LoVo (cell line): ENCODE data around the gene SH3BGRL2.
A peak's percentile ranks its signal among the peaks of the same experiment; 100 is the strongest.
"Not testable (repeated sequence)": the region's sequence is repeated elsewhere in the genome, so short reads cannot be mapped to it uniquely, and the experiment has no call there.

Source experiments
- DNase-seq: peaks from one replicate; pipeline ENCODE4 v3.0.0-alpha.2; 2016; ENCODE audit warnings: low spot score

SH3BGRL2 gene

GRCh38 chr6:79649016-79649415 is 17.9 kb downstream of the SH3BGRL2 start:
- no peak for DNase-seq

- DNase-seq: no peak
Measured at GRCh38 chr6:79650950-79651349, 19.8 kb downstream of the SH3BGRL2 start.

- no peak for DNase-seq
Measured at GRCh38 chr6:79656134-79656533, 25.0 kb downstream of the SH3BGRL2 start.

DNA sequence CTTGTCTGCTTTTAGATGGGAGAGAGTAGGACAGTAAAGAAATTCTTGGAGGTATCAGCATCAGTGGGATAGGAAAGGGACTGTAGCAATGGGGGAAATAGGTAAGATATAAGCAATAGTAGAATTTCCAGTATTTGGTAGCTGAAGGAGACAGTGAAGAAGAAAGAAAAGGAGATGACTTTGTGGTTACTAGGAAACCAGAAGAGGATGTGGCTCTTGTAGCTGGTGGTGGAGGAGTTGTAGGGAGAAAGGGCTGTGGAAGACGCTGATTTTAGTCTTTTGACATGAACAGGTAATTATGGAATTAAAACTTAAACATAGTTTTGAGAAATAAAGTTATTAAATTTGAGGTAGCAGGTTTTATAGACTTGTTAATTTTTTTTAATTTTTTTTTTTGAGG is 26.1 kb downstream of the SH3BGRL2 start:
- DNase-seq: no peak

DNA sequence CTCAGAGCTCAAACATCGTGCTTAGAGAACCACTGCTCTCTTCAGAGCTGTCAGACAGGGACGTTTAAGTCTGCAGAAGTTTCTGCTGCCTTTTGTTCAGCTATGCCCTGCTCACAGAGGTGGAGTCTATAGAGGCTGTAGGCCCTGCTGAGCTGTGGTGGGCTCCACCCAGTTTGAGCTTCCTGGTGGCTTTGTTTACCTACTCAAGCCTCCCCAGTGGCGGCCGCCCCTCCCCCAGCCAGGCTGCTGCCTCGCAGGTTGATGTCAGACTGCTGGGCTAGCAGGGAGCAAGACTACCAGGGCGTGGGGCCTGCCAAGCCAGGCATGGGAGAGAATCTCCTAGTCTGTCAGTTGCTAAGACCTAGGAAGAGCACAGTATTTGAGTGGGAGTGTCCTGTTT is 32.5 kb downstream of the SH3BGRL2 start:
- not testable (repeated sequence) for DNase-seq

DNA sequence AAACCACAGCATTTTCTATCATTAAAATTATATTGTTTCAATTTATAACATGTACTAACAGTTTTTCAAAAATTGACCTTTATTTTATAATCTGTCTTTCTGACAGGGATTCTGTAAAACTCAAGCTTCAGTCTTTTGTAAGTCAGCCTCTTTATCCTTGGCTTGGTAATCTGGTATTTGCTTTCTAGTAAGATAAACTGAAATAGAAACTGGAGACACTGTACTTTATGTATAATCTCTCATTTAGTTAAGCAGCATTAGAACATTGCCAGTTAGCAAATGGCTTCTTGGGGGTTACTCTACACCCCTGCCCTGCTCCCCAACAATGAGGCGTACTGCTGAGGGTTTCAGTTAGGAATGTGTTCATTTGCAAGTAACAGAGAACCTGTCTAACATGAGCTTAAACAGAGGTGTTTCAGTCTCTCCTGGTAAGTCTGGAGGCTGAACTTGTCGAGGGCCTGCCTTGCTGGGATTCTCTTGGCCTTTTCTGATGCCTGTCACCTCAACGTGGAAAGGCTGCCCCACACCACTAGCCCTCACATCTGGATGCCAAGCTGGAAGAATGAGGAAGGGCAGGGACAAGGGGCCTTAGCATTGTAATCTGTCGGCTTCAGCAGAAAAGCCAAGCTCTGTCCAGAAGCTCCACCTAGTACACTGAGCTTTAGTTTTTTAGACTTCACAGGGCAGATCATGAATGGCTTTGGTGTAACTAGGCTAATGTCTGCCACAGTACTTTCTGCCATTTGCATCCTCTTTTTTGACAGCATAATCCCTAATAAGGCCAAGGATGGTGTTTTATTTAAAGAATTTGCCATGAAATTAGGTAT is 34.8 kb downstream of the SH3BGRL2 start:
- no peak for DNase-seq

DNA sequence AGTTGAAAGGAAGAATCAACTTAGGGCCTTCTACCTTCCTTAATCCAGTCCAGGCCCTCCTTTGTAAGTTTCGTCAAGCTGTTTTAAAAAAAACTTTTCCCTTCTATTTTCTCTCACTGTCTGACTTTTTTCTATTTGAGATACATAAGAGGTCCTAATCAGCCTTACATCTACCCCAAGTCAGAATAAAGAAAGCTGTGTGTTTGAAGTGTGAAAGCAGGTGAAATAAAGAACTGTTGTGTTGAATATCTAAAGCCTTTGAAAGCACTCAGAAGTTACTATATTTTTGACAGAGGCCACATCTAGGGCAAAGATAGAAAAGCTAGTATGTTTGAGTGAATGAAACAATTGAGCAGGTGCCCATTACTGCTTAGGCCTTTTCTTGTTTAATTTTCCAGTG is 35.5 kb downstream of the SH3BGRL2 start:
- DNase-seq: no peak

GRCh38 chr6:79668381-79668780 is 37.3 kb downstream of the SH3BGRL2 start:
- DNase-seq: no peak

DNA sequence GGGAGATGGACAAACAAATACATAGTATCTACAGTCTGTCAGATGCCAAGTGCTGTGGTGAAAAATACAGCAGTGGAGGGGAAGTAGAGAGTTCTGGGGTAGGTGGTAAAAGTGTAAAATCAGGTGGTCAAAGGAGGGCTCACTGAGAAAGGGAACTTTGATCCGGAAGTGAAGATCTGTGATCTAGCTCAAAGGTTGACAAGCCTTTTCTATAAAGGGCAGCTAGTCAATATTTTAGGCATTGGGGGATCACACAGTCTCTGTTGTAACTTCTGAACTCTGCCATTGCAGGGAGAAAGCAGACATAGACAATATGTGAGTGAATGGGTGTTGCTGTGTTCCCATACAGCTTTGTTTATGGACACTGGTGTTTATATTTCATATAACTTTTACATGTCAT is 38.6 kb downstream of the SH3BGRL2 start:
- no peak for DNase-seq

- no peak for DNase-seq
Measured at GRCh38 chr6:79670789-79671188, 39.7 kb downstream of the SH3BGRL2 start.

GRCh38 chr6:79671600-79672266 is 40.6 kb downstream of the SH3BGRL2 start:
- DNase-seq: peak; percentile 77

GRCh38 chr6:79672631-79673111 is 41.5 kb downstream of the SH3BGRL2 start:
- peak; percentile 47 for DNase-seq

GRCh38 chr6:79673947-79674346 is 42.8 kb downstream of the SH3BGRL2 start:
- no peak for DNase-seq

GRCh38 chr6:79676785-79677736 is 45.9 kb downstream of the SH3BGRL2 start:
- DNase-seq: no peak

DNA sequence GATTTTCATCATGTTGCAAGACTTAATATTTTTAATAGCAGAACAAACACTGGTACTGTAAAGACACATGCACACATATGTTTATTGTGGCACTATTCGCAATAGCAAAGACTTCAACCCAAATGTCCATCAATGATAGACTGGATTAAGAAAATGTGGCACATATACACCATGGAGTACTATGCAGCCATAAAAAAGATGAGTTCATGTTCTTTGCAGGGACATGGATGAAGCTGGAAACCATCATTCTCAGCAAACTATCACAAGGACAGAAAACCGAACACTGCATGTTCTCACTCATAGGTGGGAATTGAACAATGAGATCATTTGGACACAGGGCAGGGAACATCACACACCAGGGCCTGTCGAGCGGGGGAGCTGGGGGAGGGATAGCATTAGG is 51.6 kb downstream of the SH3BGRL2 start:
- not testable (repeated sequence) for DNase-seq

DNA sequence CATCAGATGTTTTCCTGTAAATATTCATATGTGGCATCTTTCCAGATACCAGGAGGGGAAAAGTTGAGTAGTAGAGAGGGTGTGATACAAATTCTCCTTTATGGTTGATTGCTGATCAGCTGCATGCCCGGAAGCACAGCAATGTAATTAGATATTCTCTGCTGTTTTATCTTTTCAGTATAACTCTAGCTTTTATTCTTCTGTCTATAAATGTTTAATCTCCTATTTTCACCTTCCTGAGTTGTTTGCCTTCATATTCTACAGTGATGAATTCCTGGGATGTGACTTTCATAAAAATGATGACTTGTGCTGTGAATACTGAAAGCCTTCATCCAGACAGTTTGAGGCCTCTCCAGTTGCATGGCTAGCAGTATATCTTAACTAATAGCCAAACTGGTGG is 53.7 kb downstream of the SH3BGRL2 start:
- DNase-seq: no peak

GRCh38 chr6:79686707-79687309 is 55.7 kb downstream of the SH3BGRL2 start:
- no peak for DNase-seq

GRCh38 chr6:79687759-79688158 is 56.6 kb downstream of the SH3BGRL2 start:
- no peak for DNase-seq

- DNase-seq: no peak
Measured at GRCh38 chr6:79694156-79694555, 63.0 kb downstream of the SH3BGRL2 start.

GRCh38 chr6:79694623-79695343 is 63.7 kb downstream of the SH3BGRL2 start:
- no peak for DNase-seq

GRCh38 chr6:79697430-79697829 is 66.3 kb downstream of the SH3BGRL2 start:
- no peak for DNase-seq
